A673 (cell line): ENCODE results near the gene KRT33B. TPM values are rescaled to one million over a fixed set of nuclear protein-coding genes. Genes with fewer than 3 reads are reported as not detected.

Experiments used
- BruUV-seq: library from RNA; stranded (reverse); fragments of 400-500 nt; replicated peaks from 2 replicates; lab custom pipeline; 2021; lab: Mats Ljungman, UMichigan
- CTCF ChIA-PET: fragments of 300-600 bp; sonication (Branson Sonifier 250); formaldehyde crosslinking; loops from one replicate; lab custom pipeline; 2022; ENCODE audit warnings: antibody characterized with exemption; lab: Charles Lee
- POLR2A ChIA-PET: fragments of 300-600 bp; sonication (Branson Sonifier 250); formaldehyde crosslinking; loops from one replicate; lab custom pipeline; 2022; ENCODE audit warnings: antibody characterized with exemption; ENCODE audit not compliant: low non-redundant PET; lab: Charles Lee
- DNase-seq: peaks from one replicate; pipeline ENCODE4 v3.0.0-alpha.2; 2015; ENCODE audit warnings: low spot score
- H3K27ac ChIP-seq: fragments of 200-600 bp; sonication (generic); 2 replicates; pipeline ENCODE4 v1.5.1; 2016; ENCODE audit warnings: mixed run types, low read depth, mild to moderate bottlenecking, mixed read lengths, antibody characterized with exemption, low read length; ENCODE audit not compliant: poor library complexity, severe bottlenecking
- H3K27me3 ChIP-seq: fragments of 200-600 bp; sonication (generic); replicated peaks from 2 replicates; pipeline ENCODE4 v1.6.1; 2017; ENCODE audit warnings: mixed run types, low read depth, mild to moderate bottlenecking, mixed read lengths, antibody characterized with exemption, low read length; ENCODE audit not compliant: insufficient read depth, poor library complexity
- H3K36me3 ChIP-seq: fragments of 200-600 bp; sonication (generic); 2 replicates; pipeline ENCODE4 v1.6.1; 2016; ENCODE audit warnings: mixed run types, mild to moderate bottlenecking, mixed read lengths, antibody characterized with exemption, low read length; ENCODE audit not compliant: insufficient read depth, poor library complexity, severe bottlenecking
- H3K4me1 ChIP-seq: fragments of 200-600 bp; sonication (generic); 2 replicates; pipeline ENCODE4 v1.6.1; 2017; ENCODE audit warnings: mixed run types, mild to moderate bottlenecking, mixed read lengths, antibody characterized with exemption, low read length; ENCODE audit not compliant: insufficient read depth, poor library complexity, severe bottlenecking
- H3K4me3 ChIP-seq: fragments of 200-600 bp; sonication (generic); 2 replicates; pipeline ENCODE4 v1.5.1; 2016; ENCODE audit warnings: low read depth, mixed run types, mild to moderate bottlenecking, mixed read lengths, low read length; ENCODE audit not compliant: poor library complexity, severe bottlenecking
- H3K9me3 ChIP-seq: fragments of 200-600 bp; sonication (generic); 2 replicates; pipeline ENCODE4 v1.6.1; 2016; ENCODE audit warnings: mixed run types, low read depth, mild to moderate bottlenecking, mixed read lengths, antibody characterized with exemption, low read length; ENCODE audit not compliant: poor library complexity, severe bottlenecking
- CTCF ChIP-seq: fragments of 300-800, 200-600 bp; sonication (generic); conservative IDR thresholded peaks from 2 replicates; pipeline ENCODE4 v1.5.1; 2017; ENCODE audit warnings: low read depth, mild to moderate bottlenecking, antibody characterized with exemption, low read length, moderate library complexity, mixed read lengths
- EZH2 ChIP-seq: fragments of 200-600 bp; sonication (generic); IDR thresholded peaks from 2 replicates; pipeline ENCODE4 v1.6.1; 2017; ENCODE audit warnings: borderline replicate concordance, low read depth, mild to moderate bottlenecking, mixed read lengths, antibody characterized with exemption, low read length; ENCODE audit not compliant: poor library complexity, severe bottlenecking
- intact Hi-C: fragments of 100-400 bp; cut with micrococcal nuclease; formaldehyde crosslinking; loops from one replicate; pipeline ENCODE4 v1.10.0; 2022; ENCODE audit not compliant: unreplicated experiment
- total RNA-seq: library from RNA; stranded (reverse); gene quantifications from 2 replicates; pipeline ENCODE4 v1.2.3, GENCODE V29; 2021

KRT33B gene
- total RNA-seq, 1 experiment from 2014 or later, result not detected

GRCh38 chr17:41404024-41404671 is 34.5 kb upstream of the KRT33B start:
- intact Hi-C loops, result no loop called here
- no peak overlapping the region for H3K27ac ChIP-seq
- H3K36me3 ChIP-seq, result no peaks in the 10 kb centered on the region
- H3K9me3 ChIP-seq, result no peaks in the 10 kb centered on the region
- BruUV-seq, result no TSS peak
- H3K4me3 ChIP-seq, result no peak overlapping the region
- no peaks in the 10 kb centered on the region for H3K27me3 ChIP-seq
- TF ChIP-seq EZH2 (no peak), CTCF (no peak)
- H3K4me1 ChIP-seq, result no peaks in the 10 kb centered on the region
- CTCF ChIA-PET, result no interaction called here
- no peak for DNase-seq
- POLR2A ChIA-PET, result no interaction called here

GRCh38 chr17:41403404-41404023 is 33.9 kb upstream of the KRT33B start:
- intact Hi-C loops, result no loop called here
- no peak overlapping the region for H3K4me3 ChIP-seq
- no peak overlapping the region for H3K27ac ChIP-seq
- H3K4me1 ChIP-seq, result no peaks in the 10 kb centered on the region
- ChIA-PET POLR2A (no interaction called here), CTCF (no interaction called here)
- TF ChIP-seq CTCF (no peak), EZH2 (no peak)
- DNase-seq, result no peak
- H3K27me3 ChIP-seq, result no peaks in the 10 kb centered on the region
- BruUV-seq, result no TSS peak
- H3K36me3 ChIP-seq, result no peaks in the 10 kb centered on the region
- no peaks in the 10 kb centered on the region for H3K9me3 ChIP-seq

GRCh38 chr17:41402161-41402560 is 32.5 kb upstream of the KRT33B start:
- no peak overlapping the region for H3K27ac ChIP-seq
- TF ChIP-seq CTCF (no peak), EZH2 (no peak)
- no peaks in the 10 kb centered on the region for H3K9me3 ChIP-seq
- no peaks in the 10 kb centered on the region for H3K36me3 ChIP-seq
- H3K4me1 ChIP-seq, result no peaks in the 10 kb centered on the region
- no peak overlapping the region for H3K4me3 ChIP-seq
- ChIA-PET POLR2A (no interaction called here), CTCF (no interaction called here)
- no peak for DNase-seq
- intact Hi-C loops, result no loop called here
- no TSS peak for BruUV-seq
- no peaks in the 10 kb centered on the region for H3K27me3 ChIP-seq
